IMR-90 (cell line): ENCODE results near the gene CPNE4. TPM values are rescaled to one million over a fixed set of nuclear protein-coding genes. Genes with fewer than 3 reads are reported as not detected.

ENCODE experiments used
- ATAC-seq: fragments of 200-7000 bp; cut with Tn5 transposase; 2 replicates; pipeline ENCODE4 v1.9.1; 2020; ENCODE audit warnings: low read depth, mild to moderate bottlenecking, moderate library complexity
- BruUV-seq: library from RNA; stranded (reverse); fragments of 400-500 nt; replicated peaks from 2 replicates; lab custom pipeline; 2021; lab: Mats Ljungman, UMichigan
- CTCF ChIA-PET: fragments of 300-600 bp; formaldehyde crosslinking; extraction: SDS; loops from one replicate; lab custom pipeline; 2021; ENCODE audit warnings: antibody characterized with exemption; lab: Yijun Ruan, JAX
- POLR2A ChIA-PET: fragments of 300-600 bp; sonication (Branson Sonifier 250); formaldehyde crosslinking; loops from one replicate; lab custom pipeline; 2022; ENCODE audit warnings: antibody characterized with exemption; ENCODE audit not compliant: unreplicated experiment; lab: Charles Lee
- DNase-seq: peaks from one replicate; pipeline ENCODE4 v3.0.0; 2013
- H2AFZ ChIP-seq: replicated peaks from 2 replicates; pipeline ENCODE3; 2013; ENCODE audit warnings: low read length, mild to moderate bottlenecking; ENCODE audit not compliant: poor library complexity
- H2AK5ac ChIP-seq: 2 replicates; pipeline ENCODE4 v1.6.1; 2013; ENCODE audit warnings: low read depth, low read length, inconsistent platforms
- H2AK9ac ChIP-seq: replicated peaks from 2 replicates; pipeline ENCODE3; 2013; ENCODE audit warnings: mild to moderate bottlenecking, low read depth, low read length, moderate library complexity; ENCODE audit not compliant: poor library complexity
- H2BK120ac ChIP-seq: 2 replicates; pipeline ENCODE4 v1.6.1; 2013; ENCODE audit warnings: low read depth, low read length, inconsistent platforms
- H2BK15ac ChIP-seq: 3 replicates; pipeline ENCODE4 v1.6.1; 2013; ENCODE audit warnings: low read depth, low read length, inconsistent platforms
- H2BK20ac ChIP-seq: 2 replicates; pipeline ENCODE4 v1.6.1; 2013; ENCODE audit warnings: low read depth, mild to moderate bottlenecking, inconsistent platforms, low read length, moderate library complexity
- H2BK5ac ChIP-seq: 2 replicates; pipeline ENCODE4 v1.6.1; 2013; ENCODE audit warnings: mild to moderate bottlenecking, low read depth, low read length, inconsistent platforms; ENCODE audit not compliant: poor library complexity, severe bottlenecking
- H3K14ac ChIP-seq: replicated peaks from 2 replicates; pipeline ENCODE4 v1.6.1; 2013; ENCODE audit warnings: low read depth, low read length, inconsistent platforms
- H3K18ac ChIP-seq: 2 replicates; pipeline ENCODE4 v1.6.1; 2013; ENCODE audit warnings: low read depth, low read length, control low read depth
- H3K23ac ChIP-seq: 2 replicates; pipeline ENCODE4 v1.6.1; 2013; ENCODE audit warnings: low read depth, low read length, inconsistent platforms
- H3K27ac ChIP-seq: 2 replicates; pipeline ENCODE4 v1.5.1; 2013; ENCODE audit warnings: mild to moderate bottlenecking, control low read depth, low read length; ENCODE audit not compliant: insufficient read depth
- H3K27me3 ChIP-seq: 2 replicates; pipeline ENCODE4 v1.6.1; 2013; ENCODE audit warnings: low read length; ENCODE audit not compliant: control insufficient read depth, insufficient read depth
- H3K36me3 ChIP-seq: 2 replicates; pipeline ENCODE4 v1.6.1; 2013; ENCODE audit warnings: low read length, mixed read lengths; ENCODE audit not compliant: control insufficient read depth, insufficient read depth
- H3K4ac ChIP-seq: 2 replicates; pipeline ENCODE4 v1.6.1; 2013; ENCODE audit warnings: low read depth, low read length, inconsistent platforms
- H3K4me1 ChIP-seq: 2 replicates; pipeline ENCODE4 v1.6.1; 2013; ENCODE audit warnings: low read length, mixed read lengths; ENCODE audit not compliant: control insufficient read depth, insufficient read depth
- H3K4me2 ChIP-seq: 2 replicates; pipeline ENCODE4 v1.6.1; 2013; ENCODE audit warnings: low read depth, mild to moderate bottlenecking, control low read depth, low read length, moderate library complexity
- H3K4me3 ChIP-seq: 2 replicates; pipeline ENCODE4 v1.5.1; 2013; ENCODE audit warnings: low read depth, mild to moderate bottlenecking, control low read depth, low read length, moderate library complexity; ENCODE audit not compliant: insufficient read depth
- H3K56ac ChIP-seq: 2 replicates; pipeline ENCODE4 v1.6.1; 2013; ENCODE audit warnings: low read length, inconsistent platforms; ENCODE audit not compliant: insufficient read depth; ENCODE audit errors: extremely low read depth
- H3K79me1 ChIP-seq, 2 experiments: 2 replicates each; pipeline ENCODE4 v1.6.1; 2013; ENCODE audit warnings: low read length in 2 of 2, inconsistent platforms in 1 of 2, low read depth in 1 of 2
- H3K9ac ChIP-seq: 2 replicates; pipeline ENCODE4 v1.6.1; 2013; ENCODE audit warnings: low read depth, low read length, control low read depth
- H3K9me1 ChIP-seq: 2 replicates; pipeline ENCODE4 v1.6.1; 2013; ENCODE audit warnings: low read length, inconsistent platforms; ENCODE audit not compliant: insufficient read depth
- H3K9me3 ChIP-seq: 2 replicates; pipeline ENCODE4 v1.6.1; 2013; ENCODE audit warnings: low read length; ENCODE audit not compliant: control insufficient read depth, insufficient read depth
- H4K20me1 ChIP-seq: 2 replicates; pipeline ENCODE4 v1.6.1; 2013; ENCODE audit warnings: low read length, inconsistent platforms; ENCODE audit not compliant: insufficient read depth
- H4K5ac ChIP-seq: 2 replicates; pipeline ENCODE4 v1.6.1; 2013; ENCODE audit warnings: mild to moderate bottlenecking, low read depth, low read length, control low read depth
- H4K8ac ChIP-seq, 2 experiments: 2 replicates each; pipeline ENCODE4 v1.6.1; 2013; ENCODE audit warnings: low read depth in 2 of 2, low read length in 2 of 2, control low read depth in 1 of 2, inconsistent platforms in 1 of 2
- H4K91ac ChIP-seq: 2 replicates; pipeline ENCODE4 v1.6.1; 2013; ENCODE audit warnings: low read depth, low read length, inconsistent platforms; ENCODE audit not compliant: insufficient read depth
- CEBPB ChIP-seq: IDR thresholded peaks from 2 replicates; pipeline ENCODE4 v1.6.1; 2012; ENCODE audit warnings: low read depth, low read length, improper control_type of control experiment
- FOS ChIP-seq: fragments of 150-350 bp; IDR thresholded peaks from 2 replicates; pipeline ENCODE4 v1.6.1; 2016; ENCODE audit warnings: low read depth, low read length
- MAFK ChIP-seq: IDR thresholded peaks from 2 replicates; pipeline ENCODE4 v1.6.1; 2012; ENCODE audit warnings: low read depth, low read length, improper control_type of control experiment
- MXI1 ChIP-seq: IDR thresholded peaks from 2 replicates; pipeline ENCODE4 v1.6.1; 2012; ENCODE audit warnings: low read depth, mild to moderate bottlenecking, low read length, moderate library complexity, borderline replicate concordance
- POLR2A ChIP-seq: IDR thresholded peaks from 2 replicates; pipeline ENCODE4 v1.6.1; 2012; ENCODE audit warnings: mild to moderate bottlenecking, low read depth, low read length
- RAD21 ChIP-seq: IDR thresholded peaks from 2 replicates; pipeline ENCODE4 v1.6.1; 2012; ENCODE audit warnings: low read length, improper control_type of control experiment
- RCOR1 ChIP-seq: IDR thresholded peaks from 2 replicates; pipeline ENCODE4 v1.6.1; 2012; ENCODE audit warnings: mild to moderate bottlenecking, low read length, improper control_type of control experiment; ENCODE audit not compliant: insufficient replicate concordance
- RFX5 ChIP-seq: IDR thresholded peaks from 2 replicates; pipeline ENCODE4 v1.8.0; 2012; ENCODE audit warnings: low read depth, mild to moderate bottlenecking, low read length, moderate library complexity
- SMC3 ChIP-seq: fragments of 150-350 bp; IDR thresholded peaks from 2 replicates; pipeline ENCODE4 v1.6.1; 2016; ENCODE audit warnings: low read depth, mild to moderate bottlenecking, antibody characterized with exemption, low read length, moderate library complexity
- WGBS, 2 experiments: methylation state at CpG; one replicate each; pipeline versions ENCODE4 v1.1.5 to v1.1.7; 2013; ENCODE audit warnings: missing lambda C conversion rate in 2 of 2; ENCODE audit not compliant: insufficient read length in 1 of 2; ENCODE audit errors: extremely low coverage in 2 of 2; 5-methylcytosine and 5-hydroxymethylcytosine counted together
- dilution Hi-C: fragments of 300-500 bp; cut with HindIII; formaldehyde crosslinking; loops from one replicate; pipeline ENCODE4 v1.14.3; 2018; ENCODE audit warnings: low sequenced_read_pairs; ENCODE audit not compliant: unreplicated experiment
- in situ Hi-C: fragments of 300-500 bp; cut with MboI; formaldehyde crosslinking; loops from 3 replicates; pipeline ENCODE4 v1.14.3; 2019; ENCODE audit warnings: low sequenced_read_pairs, inconsistent platforms, mixed read lengths
- intact Hi-C: fragments of 100-400 bp; cut with micrococcal nuclease; formaldehyde crosslinking; loops from 2 replicates; pipeline ENCODE4 v1.10.0; 2022
- polyA plus RNA-seq, 3 experiments: library from polyadenylated mRNA; depleted of rRNA; stranded (reverse); fragments of >200 nt; gene quantifications; 2 replicates each; pipeline ENCODE4 v1.2.3, GENCODE V29; 2012; ENCODE audit warnings: low replicate concordance in 1 of 3
- total RNA-seq: library from RNA; depleted of rRNA; stranded (reverse); fragments of >200 nt; gene quantifications from 2 replicates; pipeline ENCODE4 v1.2.3, GENCODE V29; 2012
- TF ChIP-seq, protein P1 (sequence below): fragments of 150-350 bp; IDR thresholded peaks from 2 replicates; pipeline ENCODE4 v1.6.1; 2017; ENCODE audit warnings: mild to moderate bottlenecking, antibody characterized with exemption, low read length, low read depth

Gene CPNE4
- total and polyA plus RNA-seq, 2 of the 4 experiments (the other 2 are of a cell fraction) = not detected

DNA sequence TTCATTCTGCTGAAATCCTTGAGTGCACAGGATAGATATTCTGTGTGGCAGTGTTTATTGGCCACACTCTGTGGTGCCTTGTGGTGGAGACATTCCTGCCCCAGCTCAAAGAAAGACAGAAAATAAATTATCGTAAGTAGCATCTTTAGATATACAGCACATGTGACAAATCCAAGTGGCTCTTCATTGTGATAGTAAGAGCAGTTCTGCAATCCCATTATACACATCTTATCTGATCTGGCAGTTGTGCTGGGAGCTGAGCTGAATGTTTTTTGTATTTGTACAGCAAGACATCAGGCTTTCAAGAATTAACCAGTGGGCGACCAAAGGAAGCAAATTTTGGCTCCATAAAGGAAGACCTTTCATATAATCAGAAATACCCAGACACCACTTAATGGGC is 296.7 kb downstream of the CPNE4 start:
- Histone ChIP-seq H3K9me3 (no peaks in the 10 kb centered on the region), H3K4me1 (no peaks in the 10 kb centered on the region), H2BK120ac (no peak overlapping the region), H3K4me2 (no peak overlapping the region), H4K91ac (no peak overlapping the region), H3K23ac (no peak overlapping the region), H2AK9ac (no peak overlapping the region), H4K20me1 (no peaks in the 10 kb centered on the region), H2AFZ (no peak overlapping the region), H3K56ac (no peak overlapping the region), H2BK15ac (no peak overlapping the region), H3K9me1 (no peaks in the 10 kb centered on the region), H3K9ac (no peak overlapping the region), H3K27ac (no peak overlapping the region), H3K18ac (no peak overlapping the region), H3K36me3 (no peaks in the 10 kb centered on the region), H2BK5ac (no peak overlapping the region), H2BK20ac (no peak overlapping the region), H3K4me3 (no peak overlapping the region), H3K27me3 (no peaks in the 10 kb centered on the region), H2AK5ac (no peak overlapping the region), H3K4ac (no peak overlapping the region), H4K5ac (no peak overlapping the region), H3K14ac (no peak overlapping the region), H3K79me1 (no peaks in the 10 kb centered on the region), H4K8ac (no peak overlapping the region)
- CTCF ChIA-PET = interaction anchor here (0.6 kb wide), 1 partner anchor 701 kb away, joined by 3 read pairs; no protein-coding TSS in a partner anchor
- TF ChIP-seq POLR2A = no peak
- no peak for TF ChIP-seq MXI1
- no peak for TF ChIP-seq RAD21
- TF ChIP-seq, protein P1, sequence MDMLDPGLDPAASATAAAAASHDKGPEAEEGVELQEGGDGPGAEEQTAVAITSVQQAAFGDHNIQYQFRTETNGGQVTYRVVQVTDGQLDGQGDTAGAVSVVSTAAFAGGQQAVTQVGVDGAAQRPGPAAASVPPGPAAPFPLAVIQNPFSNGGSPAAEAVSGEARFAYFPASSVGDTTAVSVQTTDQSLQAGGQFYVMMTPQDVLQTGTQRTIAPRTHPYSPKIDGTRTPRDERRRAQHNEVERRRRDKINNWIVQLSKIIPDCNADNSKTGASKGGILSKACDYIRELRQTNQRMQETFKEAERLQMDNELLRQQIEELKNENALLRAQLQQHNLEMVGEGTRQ = no peak
- TF ChIP-seq RCOR1 = no peak
- TF ChIP-seq RFX5 = no peak
- TF ChIP-seq CEBPB = no peak
- TF ChIP-seq SMC3 = no peak
- TF ChIP-seq FOS = no peak
- TF ChIP-seq MAFK = no peak
- intact Hi-C loops (no loop called here), in situ Hi-C loops (no loop called here), dilution Hi-C loops (no loop called here)
- no CpG with 5 or more reads among the region's 2 CpGs for WGBS, 2 experiments
- ATAC-seq (no peak), DNase-seq (no peak)
- POLR2A ChIA-PET = no interaction called here
- BruUV-seq = no TSS peak
